GM18861 (cell line): ENCODE measurements around the gene ZBTB45.
"Not testable (repeated sequence)": the region's sequence is repeated elsewhere in the genome, so short reads cannot be mapped to it uniquely, and the experiment has no call there.

Source experiments
- ATAC-seq: cut with Tn5 transposase; IDR thresholded peaks from one replicate; pipeline ENCODE4 v1.9.1; 2021; ENCODE audit not compliant: unreplicated experiment

The ZBTB45 gene

DNA sequence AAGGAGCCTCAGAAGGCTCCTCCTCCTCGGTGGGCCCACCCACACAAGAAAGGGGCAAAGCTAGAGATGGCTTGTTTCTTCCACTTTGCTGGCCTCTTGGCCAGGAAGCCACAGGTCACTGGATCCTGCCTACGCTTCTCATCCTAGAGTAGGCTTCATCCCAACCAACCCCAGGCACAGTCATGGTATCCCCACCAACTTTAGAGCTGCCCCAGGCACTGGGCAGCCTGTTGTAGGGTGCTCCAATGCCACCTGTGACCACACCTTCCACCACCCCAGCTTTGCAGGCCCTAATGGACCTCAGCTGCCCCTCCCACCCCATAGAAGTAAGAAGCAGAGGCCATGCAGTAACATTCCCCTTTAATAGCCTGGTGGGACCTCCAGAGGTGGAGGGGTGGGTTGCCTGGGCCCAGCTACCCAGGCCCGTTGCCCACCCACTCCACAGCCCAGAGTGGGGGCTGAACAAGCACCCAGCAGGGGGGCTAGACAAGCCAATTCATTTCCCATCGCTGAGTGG, 35.8 kb upstream of the ZBTB45 start:
- no peak for ATAC-seq

DNA sequence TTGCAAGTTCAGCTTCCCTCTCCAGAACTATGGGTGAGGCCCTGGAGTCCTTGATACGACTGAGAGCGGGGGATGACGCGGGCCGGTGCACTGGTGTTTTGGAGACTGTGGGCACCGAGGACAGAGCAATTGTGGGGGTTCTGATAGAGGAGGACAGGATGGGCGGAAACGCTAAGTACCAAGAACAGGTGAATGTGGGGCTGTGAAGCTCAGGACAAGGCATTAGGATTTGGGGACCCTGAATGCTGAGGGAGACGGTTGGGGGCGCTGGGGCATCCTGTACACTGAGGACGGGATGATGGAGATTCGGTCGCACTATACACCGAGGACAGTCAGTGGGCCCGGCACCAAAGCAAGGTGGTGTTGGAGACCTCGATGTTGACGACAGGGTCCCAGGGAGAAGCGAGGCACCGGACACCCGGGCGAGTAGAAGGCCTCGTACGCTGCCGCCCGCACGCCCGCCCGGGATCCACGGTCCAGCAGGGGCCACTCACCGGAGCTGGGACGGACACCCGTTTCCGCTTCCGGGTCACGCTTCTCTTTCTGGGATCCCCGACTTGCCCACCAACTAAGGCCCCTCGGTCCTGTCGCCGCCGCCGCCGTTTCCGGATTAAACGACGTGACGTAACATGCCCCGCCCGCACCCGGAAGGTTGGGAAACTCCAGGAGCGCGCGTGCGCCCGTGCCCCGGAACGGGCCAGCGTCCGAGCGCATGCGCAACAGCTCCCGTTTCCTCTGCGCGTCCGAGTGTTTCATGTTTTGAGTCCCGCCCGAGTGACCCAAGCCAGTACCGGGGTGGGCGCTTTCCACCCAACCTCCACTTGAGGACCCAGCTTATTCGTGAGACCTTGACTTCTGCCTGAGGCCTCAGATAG, 35.1 kb upstream of the ZBTB45 start, which contains the start of gene CHMP2A:
TSS of gene CHMP2A (minus strand) at position 612 of the 875 bp plus-strand sequence. CDS start 893 bp downstream, outside the sequence.
- peak; percentile 22 for ATAC-seq

DNA sequence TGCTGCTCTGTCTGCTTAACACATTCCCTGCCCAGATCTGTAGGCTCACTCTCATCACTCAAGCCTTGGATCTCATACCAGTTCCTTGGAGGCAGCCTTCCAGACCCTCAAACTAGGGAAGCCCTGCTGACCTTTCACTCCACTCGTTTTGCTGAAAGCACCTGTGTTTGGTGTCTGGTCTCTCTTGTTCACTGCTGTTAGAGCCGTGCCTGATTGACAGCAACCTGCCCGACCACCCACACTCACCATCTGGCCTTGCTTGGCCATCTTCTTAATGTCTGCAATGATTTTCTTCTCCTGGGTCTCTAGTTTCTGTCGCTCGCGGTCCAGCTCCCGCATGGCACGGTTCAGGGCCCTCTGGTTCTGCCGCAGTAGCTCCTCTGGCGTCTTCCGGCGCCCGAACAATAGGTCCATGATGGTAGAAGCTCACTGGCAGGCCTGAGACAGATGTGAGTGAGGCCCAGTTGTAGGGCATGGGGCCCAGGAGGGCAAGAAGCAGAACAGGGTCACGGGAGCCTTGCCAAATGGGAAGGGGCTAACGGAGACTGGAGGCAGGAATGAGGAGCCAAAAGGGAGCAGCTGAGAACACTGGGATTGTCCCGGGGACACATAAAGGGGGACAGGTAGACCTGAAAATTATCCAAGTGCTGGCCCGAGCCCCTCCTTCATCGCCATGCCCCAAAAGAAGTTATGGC, 34.3 kb upstream of the ZBTB45 start:
- ATAC-seq: no peak

DNA sequence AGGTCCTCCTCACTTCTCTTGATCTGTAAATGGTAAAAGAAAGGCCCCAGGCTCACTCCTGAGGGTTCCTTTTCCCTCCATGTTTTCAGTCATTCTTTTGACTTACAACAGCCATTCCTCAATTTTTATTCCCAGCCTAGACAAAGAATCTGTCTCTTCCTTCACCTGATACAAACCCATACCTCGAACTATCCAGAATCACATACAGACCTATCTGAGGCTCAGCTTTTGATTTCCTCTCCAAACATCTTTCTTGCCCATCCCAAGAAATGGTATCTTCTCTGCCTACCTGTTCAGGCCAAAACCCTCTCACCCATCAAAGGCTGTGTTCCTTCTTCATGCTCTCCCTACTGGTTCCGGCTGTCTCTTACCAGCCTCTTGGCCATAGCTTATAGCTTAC, 33.0 kb upstream of the ZBTB45 start:
- ATAC-seq: no peak

DNA sequence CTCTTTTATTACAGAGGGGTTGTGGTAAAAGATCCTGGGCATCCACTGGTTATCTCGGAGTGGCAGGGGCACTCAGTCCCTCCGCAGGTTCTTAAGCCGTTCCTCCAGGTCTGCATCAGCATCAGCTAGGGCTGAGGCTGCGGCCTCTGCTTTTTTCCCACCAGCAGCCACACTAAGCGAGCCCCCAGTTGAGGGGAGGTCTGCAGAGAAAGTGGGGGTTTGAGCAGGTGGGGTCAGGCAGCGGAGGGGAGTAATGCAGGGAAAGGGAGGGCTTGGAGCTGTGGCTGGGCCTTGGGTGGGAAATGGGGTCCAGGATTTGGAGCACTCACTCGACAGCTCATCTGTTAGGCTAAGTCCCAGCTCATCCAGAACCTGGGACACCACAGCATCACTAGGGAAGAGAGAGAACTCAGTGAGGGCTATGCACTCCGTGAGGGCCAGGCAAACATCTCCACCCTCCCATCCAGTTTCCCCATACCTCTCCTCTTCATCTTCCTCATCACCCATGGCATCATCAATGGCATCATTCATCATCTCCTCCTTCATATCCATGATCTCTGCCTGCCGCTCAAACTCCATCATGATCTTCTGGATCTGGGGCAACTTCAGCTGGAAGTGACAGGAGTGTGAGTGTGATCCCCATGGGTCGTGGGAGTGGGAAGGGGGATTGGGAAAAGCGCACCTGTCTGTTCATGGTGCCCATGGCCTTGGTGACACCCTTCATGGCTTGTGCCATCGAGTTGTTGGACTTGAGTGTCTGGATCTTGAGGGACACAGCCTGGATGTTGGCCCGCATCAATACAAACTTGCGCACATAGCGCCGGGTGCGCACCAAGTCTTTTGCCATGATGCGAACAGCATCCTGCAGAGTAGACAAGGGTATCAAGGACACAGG, 32.2 kb upstream of the ZBTB45 start:
- ATAC-seq: no peak

DNA sequence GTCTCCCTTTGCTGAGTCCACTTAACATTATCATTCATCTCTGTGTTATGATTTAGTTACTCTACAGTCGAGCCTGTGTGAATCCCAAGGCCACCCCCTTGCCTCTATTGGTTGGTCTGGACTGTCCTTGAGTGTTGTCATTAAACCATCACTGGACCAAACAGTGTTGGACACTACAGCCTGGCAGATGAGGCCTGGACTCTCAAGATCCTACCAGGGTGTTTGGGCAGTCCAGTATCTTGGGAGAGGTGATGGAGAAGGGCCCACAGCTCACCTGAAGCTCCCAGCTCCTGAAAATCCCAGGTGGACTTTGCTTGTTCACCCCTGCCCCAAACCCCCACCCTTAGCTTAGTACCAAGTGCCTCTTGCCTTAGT, 31.5 kb upstream of the ZBTB45 start:
- ATAC-seq: no peak

DNA sequence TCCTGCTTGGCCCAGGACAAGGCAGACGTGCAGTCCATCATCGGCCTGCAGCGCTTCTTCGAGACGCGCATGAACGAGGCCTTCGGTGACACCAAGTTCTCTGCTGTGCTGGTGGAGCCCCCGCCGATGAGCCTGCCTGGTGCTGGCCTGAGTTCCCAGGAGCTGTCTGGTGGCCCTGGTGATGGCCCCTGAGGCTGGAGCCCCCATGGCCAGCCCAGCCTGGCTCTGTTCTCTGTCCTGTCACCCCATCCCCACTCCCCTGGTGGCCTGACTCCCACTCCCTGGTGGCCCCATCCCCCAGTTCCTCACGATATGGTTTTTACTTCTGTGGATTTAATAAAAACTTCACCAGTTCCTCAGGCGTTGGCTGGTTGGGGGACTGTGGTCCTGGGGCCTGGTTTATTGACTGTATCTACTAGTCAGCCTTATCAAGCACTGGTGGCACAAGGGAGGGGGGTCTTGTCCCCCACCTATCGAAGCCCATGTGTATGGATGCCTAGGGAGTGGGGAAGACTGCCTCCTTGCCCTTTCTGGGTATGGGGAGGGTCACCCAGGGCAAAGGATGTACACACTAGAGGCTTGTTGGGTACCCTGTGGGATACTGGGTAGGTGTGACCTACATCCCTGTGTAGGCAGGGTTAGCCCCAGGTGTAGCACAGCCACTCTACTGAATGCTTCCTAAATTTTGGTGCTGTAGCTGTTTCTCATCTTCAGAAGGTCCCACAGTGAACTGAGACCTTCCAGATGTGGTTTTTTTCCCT, 30.9 kb upstream of the ZBTB45 start:
- ATAC-seq: no peak

DNA sequence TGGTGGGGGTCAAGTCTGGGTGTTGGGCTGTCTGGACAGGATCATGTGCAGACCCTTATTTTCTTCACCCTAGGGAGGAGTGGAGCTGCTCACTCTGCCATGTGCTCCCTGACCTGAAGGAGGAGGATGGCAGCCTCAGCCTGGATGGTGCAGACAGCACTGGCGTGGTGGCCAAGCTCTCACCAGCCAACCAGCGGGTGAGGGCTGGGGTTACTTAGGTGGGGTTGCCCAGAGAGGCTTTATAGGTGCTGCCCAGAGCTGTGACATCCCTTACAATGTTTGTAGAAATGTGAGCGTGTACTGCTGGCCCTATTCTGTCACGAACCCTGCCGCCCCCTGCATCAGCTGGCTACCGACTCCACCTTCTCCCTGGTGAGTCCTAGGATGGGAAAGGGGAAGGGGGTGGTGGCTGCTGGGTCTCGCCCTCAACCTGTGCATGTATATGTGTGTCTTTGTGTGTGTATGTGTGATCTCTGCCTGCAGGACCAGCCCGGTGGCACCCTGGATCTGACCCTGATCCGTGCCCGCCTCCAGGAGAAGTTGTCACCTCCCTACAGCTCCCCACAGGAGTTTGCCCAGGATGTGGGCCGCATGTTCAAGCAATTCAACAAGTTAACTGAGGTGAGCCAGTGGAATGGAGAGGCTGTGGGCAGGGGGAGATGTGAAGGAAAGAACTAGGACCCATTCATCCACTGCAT, 30.2 kb upstream of the ZBTB45 start:
- no peak for ATAC-seq

DNA sequence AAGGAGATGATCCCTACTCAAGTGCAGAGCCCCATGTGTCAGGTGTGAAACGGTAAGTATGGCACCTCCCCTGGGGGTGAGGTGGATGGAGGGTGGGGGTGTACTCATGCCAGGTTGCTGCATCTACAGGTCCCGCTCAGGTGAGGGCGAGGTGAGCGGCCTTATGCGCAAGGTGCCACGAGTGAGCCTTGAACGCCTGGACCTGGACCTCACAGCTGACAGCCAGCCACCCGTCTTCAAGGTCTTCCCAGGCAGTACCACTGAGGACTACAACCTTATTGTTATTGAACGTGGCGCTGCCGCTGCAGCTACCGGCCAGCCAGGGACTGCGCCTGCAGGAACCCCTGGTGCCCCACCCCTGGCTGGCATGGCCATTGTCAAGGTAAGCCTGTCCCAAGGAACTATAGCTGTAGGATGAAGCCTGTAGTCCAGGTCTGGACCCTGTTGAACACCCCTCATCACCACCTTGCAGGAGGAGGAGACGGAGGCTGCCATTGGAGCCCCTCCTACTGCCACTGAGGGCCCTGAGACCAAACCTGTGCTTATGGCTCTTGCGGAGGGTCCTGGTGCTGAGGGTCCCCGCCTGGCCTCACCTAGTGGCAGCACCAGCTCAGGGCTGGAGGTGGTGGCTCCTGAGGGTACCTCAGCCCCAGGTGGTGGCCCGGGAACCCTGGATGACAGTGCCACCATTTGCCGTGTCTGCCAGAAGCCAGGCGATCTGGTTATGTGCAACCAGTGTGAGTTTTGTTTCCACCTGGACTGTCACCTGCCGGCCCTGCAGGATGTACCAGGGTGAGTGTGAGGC, 29.5 kb upstream of the ZBTB45 start:
- ATAC-seq: no peak

DNA sequence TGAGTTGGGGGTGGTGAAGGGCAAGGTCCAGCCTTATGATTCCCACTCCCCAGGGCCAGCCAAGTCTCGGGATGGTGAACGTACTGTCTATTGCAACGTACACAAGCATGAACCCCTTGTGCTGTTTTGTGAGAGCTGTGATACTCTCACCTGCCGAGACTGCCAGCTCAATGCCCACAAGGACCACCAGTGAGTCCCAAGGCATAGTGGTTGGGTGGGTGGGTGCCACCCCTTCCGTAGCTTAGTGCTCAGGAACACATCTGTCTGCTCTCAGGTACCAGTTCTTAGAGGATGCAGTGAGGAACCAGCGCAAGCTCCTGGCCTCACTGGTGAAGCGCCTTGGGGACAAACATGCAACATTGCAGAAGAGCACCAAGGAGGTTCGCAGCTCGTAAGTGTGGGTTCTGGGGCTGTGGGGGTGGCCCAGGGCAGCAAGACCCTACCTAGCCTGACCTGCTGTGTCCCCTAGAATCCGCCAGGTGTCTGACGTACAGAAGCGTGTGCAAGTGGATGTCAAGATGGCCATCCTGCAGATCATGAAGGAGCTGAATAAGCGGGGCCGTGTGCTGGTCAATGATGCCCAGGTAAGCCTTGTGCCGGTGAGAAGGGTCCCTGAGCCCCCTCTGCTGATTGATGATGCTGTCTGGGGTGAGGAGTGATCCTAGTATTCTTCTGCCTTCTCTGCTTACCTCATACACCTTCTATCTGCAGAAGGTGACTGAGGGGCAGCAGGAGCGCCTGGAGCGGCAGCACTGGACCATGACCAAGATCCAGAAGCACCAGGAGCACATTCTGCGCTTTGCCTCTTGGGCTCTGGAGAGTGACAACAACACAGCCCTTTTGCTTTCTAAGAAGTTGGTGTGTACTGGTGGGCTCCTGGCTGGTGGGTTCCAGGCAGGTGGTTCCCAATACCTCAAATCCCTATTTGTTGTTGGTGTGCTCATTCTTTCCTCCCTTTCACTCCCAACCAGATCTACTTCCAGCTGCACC, 28.0 kb upstream of the ZBTB45 start:
- no peak for ATAC-seq

DNA sequence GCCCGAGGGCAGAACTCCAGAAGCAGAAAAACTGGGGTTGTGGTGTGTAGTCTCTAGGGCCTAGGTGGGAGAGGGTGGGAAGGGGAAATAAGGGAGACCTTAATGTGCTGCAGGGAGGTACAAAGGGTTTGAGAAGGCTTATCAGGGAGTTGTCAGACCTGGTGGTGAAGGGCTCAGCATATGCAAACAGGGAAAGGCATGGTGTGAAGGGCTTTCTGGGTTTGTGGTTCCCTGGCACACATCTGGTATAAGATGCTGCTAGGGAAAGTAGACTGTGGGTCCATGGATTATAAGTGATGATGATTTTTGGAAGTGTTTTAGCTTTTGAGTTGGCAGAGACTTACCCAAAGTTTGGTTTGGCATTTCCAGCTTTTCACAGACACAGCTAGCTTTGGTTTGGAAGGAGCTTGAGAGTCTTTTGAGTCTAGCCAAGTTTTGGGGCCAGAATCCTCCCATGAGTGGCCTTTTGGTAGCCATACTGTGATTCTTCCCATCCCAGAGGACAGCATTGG, 26.5 kb upstream of the ZBTB45 start:
- no peak for ATAC-seq

DNA sequence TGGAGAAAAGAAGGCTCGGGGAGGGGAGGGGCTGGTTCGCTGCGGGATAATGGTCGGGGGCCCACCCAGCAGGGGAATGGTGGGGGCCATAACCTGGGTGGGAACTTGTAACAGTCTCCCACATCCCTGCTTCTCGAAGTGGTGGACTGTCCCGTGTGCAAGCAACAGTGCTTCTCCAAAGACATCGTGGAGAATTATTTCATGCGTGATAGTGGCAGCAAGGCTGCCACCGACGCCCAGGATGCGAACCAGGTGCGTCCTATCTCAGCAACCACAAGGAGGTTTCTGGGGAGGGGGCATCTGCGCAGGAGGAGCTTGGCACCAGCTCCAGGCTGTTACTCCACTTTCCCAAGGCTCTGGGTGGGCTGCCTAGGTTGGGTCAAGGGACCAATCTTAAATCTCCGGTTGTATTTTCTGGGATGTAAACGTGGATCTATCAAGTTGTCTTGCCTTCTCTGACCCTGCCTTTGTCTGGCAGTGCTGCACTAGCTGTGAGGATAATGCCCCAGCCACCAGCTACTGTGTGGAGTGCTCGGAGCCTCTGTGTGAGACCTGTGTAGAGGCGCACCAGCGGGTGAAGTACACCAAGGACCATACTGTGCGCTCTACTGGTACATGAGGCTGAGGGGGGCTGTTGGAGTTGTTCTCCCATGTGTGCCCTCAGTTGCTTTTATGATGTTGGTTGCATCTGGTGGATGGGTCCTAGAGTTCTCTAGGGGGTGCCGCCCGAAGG, 25.8 kb upstream of the ZBTB45 start:
- no peak for ATAC-seq

DNA sequence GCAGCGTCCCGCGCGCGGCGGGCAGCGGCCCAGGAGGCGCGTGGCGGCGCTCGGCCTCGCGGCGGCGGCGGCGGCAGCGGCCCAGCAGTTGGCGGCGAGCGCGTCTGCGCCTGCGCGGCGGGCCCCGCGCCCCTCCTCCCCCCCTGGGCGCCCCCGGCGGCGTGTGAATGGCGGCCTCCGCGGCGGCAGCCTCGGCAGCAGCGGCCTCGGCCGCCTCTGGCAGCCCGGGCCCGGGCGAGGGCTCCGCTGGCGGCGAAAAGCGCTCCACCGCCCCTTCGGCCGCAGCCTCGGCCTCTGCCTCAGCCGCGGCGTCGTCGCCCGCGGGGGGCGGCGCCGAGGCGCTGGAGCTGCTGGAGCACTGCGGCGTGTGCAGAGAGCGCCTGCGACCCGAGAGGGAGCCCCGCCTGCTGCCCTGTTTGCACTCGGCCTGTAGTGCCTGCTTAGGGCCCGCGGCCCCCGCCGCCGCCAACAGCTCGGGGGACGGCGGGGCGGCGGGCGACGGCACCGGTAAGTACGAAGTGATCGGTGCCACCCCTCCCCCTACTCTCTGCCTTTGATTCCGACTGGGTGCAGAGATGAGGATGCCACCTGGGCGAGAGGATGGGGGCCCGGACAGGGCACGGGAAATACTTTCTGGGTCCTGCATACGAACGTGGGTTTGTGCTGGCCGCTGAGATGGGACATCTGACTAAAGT, 25.1 kb upstream of the ZBTB45 start:
- peak; percentile 34 for ATAC-seq

DNA sequence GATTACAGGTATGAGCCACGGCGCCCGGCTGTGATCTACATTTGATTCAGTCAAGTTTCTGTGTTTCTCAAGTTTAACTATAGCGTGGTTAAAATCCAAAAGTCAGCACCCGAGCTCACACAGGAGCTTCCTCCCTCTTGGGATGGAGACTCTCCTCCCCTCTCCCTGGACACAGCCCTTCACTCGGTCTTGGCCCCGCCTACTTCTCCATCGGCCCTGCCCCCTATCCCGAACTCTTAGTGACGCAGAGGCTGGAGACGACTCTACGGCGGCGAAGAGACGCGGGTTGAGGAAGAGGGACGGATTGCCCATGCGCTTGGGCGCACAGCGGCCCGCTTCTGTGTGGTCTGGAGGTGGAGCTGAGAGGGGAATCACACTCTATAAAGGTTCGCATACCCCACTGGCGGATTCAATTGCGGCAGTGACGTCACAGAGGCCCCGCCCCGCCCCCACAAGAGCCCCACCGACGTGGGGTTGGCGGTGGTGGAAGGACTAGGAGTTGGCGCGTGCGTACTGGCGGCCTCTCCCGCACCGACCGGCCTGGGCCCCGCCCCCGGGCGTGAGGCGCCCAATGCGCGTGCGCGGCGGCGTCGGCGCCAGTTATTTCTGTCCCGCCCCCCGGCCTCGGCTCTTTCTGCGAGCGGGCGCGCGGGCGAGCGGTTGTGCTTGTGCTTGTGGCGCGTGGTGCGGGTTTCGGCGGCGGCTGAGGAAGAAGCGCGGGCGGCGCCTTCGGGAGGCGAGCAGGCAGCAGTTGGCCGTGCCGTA, 24.4 kb upstream of the ZBTB45 start, which contains the start of gene TRIM28:
TSS of gene TRIM28 (plus strand) at position 239 of the 765 bp plus-strand sequence. CDS start 694 bp downstream, outside the sequence.
- peak; percentile 80 for ATAC-seq

DNA sequence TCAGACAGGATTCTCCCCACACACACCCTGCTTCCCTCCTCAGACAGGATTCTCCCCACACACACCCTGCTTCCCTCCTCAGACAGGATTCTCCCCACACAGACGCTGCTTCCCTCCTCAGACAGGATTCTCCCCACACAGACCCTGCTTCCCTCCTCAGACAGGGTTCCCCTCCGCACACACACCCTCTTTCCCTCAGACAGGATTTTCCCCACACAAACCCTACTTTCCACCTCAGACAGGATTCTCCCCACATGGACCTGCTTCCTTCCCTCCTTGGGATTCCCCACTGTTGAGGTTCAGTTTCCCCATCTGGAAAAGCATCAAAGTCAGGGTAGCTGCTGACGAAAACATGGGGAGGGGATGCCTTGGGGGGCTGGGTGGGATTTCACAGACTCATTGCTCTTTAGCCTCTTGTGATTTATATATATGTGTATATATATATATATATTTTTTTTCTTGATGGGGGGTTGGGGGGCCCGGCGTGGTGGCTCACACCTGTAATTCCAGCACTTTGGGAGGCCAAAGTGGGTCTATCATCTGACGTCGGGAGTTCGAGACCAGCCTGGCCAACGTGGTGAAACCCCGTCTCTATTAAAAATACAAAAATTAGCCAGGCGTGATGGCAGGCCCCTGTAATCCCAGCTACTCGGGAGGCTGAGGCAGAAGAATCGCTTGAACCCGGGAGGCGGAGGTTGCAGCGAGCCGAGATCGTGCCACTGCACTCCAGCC, 23.2 kb upstream of the ZBTB45 start:
- ATAC-seq: not testable (repeated sequence)
